HG03135 (cell line): ENCODE data around the gene ZBTB22.
"Not testable (repeated sequence)": the region's sequence is repeated elsewhere in the genome, so short reads cannot be mapped to it uniquely, and the experiment has no call there.

ENCODE experiments used
- ATAC-seq: cut with Tn5 transposase; IDR thresholded peaks from one replicate; pipeline ENCODE4 v1.9.1; 2021; ENCODE audit warnings: mild to moderate bottlenecking, moderate library complexity; ENCODE audit not compliant: unreplicated experiment

The ZBTB22 gene

DNA sequence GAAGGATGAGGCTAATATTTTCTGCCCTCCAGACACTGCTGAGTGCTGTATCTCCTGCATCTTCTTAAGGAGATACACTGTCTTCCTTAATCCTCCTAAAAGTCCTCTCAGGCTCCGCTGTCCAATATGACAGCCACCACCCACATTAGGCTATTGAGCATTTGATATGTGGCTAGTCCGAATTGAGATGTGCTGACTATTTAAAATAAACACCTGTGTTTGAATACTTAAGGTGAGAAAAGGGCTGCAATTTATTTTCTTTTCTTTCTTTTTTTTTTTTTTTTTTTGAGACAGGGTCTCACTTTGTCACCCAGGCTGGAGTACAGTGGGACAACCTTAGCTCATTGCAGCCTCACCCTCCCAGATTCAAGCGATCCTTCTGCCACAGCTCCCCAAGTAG, 15.7 kb downstream of the ZBTB22 start:
- ATAC-seq: no peak

DNA sequence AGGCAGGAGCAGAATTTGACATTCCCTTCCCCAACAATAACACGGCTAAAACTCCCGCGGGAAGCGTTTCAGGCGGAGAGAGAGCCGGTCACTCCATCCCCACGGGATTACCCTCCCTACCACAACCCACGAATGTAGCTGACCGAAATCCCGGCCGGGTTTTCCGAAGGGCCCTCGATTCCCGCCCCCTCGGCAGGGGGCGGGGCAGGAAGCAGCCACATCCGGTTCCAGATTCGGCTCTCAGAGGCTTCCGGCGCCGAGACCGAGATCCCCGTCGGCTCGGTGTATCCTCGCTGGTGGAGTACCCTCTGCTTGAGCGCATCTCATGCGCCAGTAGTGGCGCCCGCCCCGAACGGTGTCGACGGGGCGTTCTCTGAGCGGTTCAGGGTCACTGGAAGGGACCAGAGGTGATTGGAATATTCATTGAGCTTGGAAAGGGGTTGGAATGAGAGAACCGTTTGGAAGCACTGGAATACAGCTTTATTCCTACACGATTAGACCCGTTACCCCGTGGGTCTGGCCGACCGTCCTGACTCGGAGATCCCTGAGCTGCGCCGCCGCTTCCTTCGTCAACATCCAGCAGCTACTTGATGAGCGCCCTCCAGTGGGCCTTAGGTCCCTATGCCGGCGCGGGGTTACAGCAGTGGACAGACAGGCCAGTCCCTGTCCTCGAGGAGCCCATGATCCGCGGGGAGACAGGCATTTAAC, 18.2 kb downstream of the ZBTB22 start:
- ATAC-seq: peak; percentile 73

- peak; percentile 26 for ATAC-seq
Measured at GRCh38 chr6:33298773-33299236, 18.7 kb downstream of the ZBTB22 start, which contains the start of gene RGL2. Gene RGL2, minus strand, starts transcription at chr6:33298942. Its CDS starts 332 bp downstream, at chr6:33298610.

DNA sequence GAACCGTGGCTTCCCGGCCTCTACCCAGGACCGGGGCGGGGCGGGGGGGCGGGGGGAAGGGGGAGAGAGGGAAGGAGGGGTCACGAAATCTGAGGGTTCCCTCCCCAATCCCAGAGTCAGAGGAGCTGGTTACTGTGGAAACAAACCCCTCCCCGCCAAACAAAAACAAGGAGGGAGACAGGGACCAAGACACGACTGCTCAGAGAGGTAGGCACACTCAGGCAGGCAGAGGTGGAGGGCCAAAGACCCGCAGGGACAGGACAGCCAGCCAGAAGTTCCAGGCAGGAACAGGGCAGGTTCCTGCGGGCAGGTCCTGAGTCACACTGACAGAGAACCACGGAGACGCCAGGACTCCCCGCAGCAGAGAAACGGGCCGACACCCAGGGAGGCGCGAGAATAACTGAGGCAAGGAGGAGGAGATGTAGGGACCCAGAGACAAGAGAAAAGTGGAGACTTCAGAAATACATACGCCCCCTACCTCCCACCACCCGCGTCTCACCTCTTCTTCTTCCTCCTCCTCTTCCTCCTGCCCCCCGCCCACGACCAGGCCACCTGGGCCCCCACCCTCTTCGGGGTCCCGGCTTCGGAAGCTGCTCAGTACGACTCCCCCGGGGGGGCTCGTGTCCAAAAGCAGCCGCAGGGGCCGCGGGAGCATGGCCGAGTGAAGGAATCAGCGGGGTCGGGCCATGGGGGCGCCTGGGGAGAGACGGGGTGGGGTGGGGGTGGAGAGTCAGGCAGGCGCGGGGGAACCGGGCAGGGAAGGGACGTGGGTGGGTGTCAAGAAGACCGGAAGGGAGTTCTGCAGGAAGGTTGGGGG, 19.4 kb downstream of the ZBTB22 start:
- ATAC-seq: no peak

- no peak for ATAC-seq
Measured at GRCh38 chr6:33297406-33297955, 20.1 kb downstream of the ZBTB22 start.

GRCh38 chr6:33296797-33297405, 20.6 kb downstream of the ZBTB22 start:
- no peak for ATAC-seq

- no peak for ATAC-seq
Measured at GRCh38 chr6:33295621-33296369, 21.7 kb downstream of the ZBTB22 start.

DNA sequence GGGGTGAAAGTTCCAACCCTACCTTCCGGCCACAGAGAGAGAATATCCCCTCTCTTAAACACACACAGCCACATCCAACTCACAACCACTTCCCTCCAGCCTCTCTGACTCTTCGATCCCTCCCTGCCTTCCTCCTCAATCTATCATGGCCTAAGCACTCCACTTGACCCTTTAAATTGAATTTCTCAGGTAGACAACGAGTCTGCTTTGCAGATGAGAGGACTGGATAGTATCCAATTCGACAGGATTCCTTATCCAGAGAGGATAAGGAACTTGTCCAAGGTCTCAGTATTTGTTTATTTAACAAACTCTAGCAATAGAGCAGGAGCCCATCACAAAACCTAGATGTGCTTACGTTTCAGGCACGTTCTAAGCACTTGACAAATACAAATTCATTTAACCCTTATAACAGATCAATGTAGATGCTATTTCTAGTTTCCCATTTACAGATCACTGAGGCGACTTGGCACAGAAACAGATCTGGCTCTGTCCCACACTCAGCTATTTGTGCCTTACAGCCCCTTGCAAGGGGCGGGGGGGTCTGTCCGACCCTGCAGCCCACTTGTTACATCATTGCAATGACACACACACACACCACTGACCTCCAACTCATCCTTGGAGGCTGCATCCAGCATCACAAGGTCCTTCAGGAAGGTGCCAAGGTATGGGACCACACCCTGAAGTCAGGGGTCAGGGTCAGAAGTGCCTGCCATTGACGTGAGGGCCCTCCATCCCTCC, 23.3 kb downstream of the ZBTB22 start:
- ATAC-seq: no peak

GRCh38 chr6:33292996-33293682, 24.4 kb downstream of the ZBTB22 start:
- ATAC-seq: no peak

DNA sequence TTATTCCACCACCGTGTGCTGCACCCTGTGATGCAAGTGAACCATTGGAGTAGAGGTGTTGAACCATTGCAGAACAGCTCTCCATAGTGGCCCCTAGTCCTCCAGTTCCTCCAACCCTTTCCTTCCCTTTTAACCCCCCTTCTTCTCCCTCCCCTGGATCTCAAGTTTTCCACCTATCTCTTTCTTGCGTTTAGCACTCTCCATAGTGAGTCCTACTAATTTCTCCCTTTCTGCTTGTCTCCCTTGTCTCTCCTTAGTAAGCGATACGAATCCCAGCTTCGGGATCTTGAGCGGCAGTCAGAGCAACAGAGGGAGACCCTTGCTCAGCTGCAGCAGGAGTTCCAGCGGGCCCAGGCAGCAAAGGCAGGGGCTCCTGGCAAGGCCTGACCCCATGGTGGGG, 27.1 kb downstream of the ZBTB22 start:
- ATAC-seq: no peak

DNA sequence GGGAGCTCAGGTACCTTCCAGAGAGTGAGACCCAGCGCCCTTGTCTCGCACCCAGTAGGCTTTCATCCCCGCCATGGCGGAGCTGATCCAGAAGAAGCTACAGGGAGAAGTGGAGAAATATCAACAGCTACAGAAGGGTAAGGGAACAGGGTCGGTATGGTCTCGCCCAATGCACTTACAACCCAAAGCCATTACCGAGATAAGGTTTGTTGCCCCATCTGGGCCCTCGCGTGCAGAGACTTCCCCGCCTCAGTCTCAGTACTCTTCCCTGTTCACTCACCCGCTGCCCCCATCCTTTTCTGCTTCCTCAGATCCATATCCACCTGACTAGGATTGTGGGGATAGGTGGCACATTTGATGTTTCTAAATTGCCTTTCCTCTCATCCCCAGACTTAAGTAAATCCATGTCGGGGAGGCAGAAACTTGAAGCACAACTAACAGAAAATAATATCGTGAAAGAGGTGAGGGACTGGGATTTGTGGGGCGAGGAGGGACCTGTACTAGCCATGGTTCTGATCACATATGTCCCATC, 27.7 kb downstream of the ZBTB22 start:
- peak; percentile 16 for ATAC-seq

DNA sequence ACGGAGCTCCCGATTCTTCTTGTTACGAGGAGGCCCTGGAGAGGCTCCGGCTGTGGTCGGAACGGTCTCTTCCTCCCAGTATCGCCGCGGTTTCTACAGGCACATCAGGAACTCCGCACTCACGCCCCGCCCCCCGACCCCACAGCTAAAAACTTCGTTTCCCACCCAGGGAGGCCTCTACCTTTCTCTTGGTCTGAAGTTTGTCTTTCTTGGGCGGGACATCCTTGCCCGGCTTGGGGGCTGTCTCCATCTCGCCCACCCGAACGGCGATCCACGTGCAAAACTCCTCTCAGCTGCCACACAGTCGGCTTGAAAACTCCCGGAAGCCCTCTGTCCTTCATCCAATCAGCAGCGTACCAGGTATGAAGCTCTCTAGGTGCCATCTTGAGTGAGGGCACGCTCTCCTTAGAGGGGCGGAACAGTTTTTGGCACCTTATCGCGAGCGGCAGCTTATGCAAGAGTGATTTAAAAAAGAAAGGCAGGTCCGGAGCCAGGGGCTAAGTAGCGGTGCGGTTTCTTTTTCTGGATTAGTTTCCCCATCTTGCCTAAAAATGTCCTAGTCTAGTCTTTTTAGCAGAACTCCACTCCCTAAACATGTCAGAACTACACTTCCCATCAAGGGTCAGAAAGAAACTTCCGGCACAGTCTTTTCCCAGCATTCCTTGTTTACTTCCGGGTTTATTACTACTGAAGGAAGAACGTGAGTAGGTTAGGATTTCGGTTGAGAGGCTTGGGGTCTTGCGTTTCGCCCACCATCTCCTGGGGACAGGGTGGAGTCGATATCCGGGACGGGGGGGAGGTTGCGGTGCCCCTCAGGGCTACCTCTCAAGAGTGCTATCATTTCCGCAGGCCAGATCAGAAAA, 28.4 kb downstream of the ZBTB22 start, which contains the start of the genes PFDN6 and WDR46:
TSS of gene PFDN6 (plus strand) at position 681 of the 863 bp plus-strand sequence. CDS start 256 bp downstream, outside the sequence.
TSS of gene WDR46 (minus strand) at position 319 of the 863 bp plus-strand sequence. CDS start at position 250, 69 bp downstream.
- peak; percentile 84 for ATAC-seq

DNA sequence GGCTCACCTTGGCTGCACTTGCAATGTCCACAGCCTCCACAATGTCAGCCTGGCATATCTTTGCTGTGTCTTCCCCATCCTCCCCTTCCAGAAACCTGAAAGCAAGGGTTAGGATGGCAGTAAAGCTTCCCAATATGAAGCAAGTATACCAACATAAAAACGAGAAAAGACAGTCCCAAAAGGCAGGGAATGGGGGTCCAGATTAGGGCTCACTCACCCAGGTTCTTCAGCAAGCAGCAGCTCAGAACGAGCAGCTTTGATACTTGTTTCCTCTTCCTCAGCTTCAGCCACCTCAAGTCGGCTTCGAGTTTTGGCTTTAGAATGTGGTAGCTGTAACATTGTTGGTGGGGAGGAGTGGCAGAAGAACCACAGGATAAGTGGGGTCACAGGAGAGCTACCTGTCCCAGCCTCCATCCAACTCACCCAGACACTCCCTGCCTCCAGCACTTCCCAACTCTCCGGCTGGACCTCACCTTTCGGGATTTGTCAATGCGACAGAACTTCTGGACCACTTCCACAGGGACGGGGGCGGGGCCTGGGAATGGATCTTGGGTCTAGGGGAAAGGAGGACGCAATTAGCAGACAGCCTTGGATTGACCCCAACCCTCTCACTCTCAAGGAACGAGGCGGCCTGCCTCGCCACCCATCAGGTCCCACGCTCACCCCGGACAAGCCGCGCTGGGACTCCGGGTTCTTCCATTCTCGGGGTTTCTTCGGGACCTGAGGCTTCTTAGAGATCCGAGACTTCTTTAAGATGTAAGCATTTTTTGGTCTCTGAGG, 29.2 kb downstream of the ZBTB22 start:
- ATAC-seq: no peak

DNA sequence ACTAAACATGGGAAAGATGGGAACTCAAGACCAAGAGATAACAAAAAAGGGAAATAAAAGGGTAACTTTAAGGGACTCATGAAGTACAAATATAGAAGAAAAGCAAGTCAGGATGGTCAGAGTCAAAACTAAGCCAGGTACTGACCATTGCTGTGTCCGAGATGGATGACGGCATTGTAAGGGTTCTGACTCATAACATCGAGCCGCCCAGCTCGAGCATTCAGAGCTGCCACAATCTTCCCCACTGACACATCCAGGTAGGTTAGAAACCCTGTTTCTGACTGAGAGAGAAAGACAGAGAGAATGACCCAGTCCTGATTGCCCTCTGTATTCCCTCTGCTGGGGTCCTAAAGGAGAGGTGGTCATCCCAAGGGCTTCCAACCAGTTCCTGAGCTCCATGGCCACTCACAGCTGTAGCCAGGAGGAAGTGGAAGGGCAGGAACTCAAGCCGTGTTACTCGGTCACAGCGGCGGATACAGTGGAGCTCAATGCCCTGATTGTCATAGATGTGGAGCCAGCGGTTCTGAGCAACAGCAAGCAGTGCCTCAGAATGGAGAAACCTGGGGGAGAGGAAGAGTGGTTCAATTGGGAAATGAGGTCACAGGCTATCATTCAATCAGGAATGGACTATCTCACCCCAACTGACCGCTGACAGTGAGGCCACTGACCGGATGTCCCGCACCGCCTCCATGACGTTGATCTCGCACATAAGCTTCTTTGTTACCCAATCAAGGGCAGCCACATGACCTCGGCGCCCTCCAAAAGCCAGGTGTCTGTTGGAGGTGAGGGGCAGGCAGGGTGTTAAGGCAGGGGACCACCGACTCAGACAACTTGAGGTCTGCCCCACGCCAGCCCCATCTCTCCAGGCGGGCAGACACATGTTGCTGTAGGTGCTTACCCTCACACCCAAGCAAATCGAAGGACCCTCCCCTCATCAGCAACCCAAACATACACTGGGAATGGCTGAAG, 30.3 kb downstream of the ZBTB22 start:
- no peak for ATAC-seq

GRCh38 chr6:33285214-33285613, 32.3 kb downstream of the ZBTB22 start:
- not testable (repeated sequence) for ATAC-seq

DNA sequence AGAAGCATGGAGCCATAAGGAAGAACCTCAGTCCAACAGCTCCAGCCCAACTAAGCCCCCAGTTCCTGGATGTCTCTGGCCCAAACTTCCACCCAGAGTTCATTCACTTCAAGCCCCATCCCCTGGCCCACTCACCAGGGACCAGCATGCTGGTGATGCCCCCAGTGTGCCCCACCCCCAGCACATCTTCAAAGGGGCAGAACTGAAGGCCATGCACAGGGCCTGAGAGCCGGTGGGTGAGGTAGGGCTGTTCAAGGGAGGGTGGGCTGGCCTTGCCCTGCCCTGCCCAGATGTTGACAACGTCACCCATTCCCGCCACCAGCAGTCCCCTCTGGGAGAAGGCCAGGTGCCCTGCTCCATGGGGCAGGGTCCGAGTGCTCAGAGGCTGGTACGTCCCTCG, 37.0 kb downstream of the ZBTB22 start:
- no peak for ATAC-seq
